Coronary artery (tissue), 2 donors: ENCODE measurements around the gene C12orf60.

Experiments
- DNase-seq: peaks from one replicate; pipeline ENCODE4 v3.0.0-alpha.2; 2017; ENCODE audit warnings: low spot score
- H3K27ac ChIP-seq, 2 donors: fragments of 200-600 bp; sonication (generic); one replicate each; pipeline ENCODE4 v1.5.1; 2016 to 2019
- H3K4me3 ChIP-seq: fragments of 200-600 bp; sonication (generic); 2 replicates; pipeline ENCODE4 v1.5.1; 2016; ENCODE audit warnings: mild to moderate bottlenecking, moderate library complexity
- TF ChIP-seq, protein P1 (sequence below): fragments of 200-600 bp; sonication (generic); IDR thresholded peaks from one replicate; pipeline ENCODE4 v1.5.1; 2019; ENCODE audit warnings: antibody characterized with exemption

Gene C12orf60

DNA sequence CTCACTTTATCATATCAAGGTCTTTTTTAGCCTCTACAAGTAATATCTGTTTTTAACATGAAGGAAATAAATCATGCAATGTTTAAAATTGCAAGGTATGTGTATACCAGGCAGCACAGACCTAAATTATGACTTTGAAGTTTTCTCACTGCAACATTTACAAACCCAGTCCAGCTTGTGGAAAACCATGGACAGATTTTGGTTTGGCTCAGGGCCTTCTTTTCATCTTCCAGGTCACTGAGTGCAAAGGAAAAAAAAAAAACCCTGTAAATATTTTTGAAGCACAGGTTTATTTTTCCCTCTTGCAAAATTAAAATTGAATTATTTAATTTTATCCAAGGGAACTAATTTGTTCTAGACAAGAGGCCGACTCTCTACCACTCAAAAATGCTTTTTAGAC is 68.4 kb downstream of the C12orf60 start:
- H3K4me3 ChIP-seq = no peak overlapping the region
- H3K27ac ChIP-seq = no peak overlapping the region
- TF ChIP-seq, protein P1, sequence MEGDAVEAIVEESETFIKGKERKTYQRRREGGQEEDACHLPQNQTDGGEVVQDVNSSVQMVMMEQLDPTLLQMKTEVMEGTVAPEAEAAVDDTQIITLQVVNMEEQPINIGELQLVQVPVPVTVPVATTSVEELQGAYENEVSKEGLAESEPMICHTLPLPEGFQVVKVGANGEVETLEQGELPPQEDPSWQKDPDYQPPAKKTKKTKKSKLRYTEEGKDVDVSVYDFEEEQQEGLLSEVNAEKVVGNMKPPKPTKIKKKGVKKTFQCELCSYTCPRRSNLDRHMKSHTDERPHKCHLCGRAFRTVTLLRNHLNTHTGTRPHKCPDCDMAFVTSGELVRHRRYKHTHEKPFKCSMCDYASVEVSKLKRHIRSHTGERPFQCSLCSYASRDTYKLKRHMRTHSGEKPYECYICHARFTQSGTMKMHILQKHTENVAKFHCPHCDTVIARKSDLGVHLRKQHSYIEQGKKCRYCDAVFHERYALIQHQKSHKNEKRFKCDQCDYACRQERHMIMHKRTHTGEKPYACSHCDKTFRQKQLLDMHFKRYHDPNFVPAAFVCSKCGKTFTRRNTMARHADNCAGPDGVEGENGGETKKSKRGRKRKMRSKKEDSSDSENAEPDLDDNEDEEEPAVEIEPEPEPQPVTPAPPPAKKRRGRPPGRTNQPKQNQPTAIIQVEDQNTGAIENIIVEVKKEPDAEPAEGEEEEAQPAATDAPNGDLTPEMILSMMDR = no peak
- no peak for DNase-seq

DNA sequence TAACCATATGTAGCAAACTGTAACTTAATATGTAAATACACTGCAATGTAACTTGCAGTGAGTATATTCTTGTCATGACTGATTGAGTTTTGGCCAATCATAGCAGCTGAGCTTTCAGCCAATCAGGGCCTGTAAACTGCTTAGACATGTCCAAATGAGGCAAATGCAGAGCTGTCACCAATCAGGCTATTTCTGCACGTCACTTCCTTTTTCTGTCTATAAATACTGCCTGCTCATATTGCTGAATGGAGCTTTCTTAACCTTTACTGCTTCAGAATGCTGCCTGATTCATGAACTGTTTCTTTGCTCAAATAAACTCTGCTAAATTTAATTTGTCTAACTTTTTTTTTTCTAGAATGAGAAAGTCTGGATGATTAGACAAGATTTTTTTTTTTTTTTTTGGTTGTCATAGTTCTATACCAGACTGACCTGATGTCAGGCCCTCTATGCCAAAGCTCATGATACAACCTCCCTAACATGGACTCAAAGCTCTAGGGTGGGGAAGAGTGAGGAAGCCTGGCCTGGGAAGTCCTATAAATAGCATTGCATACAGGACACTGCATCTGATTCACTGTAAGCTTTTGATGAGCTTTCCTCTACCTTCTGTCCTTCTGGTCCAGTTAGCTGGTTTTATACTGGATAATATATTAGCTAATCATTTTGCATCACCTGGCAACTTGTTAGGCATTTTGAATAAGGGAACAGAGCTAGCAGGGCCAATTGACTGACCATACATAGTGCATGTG is 70.1 kb downstream of the C12orf60 start:
- Histone ChIP-seq H3K27ac (no peak overlapping the region), H3K4me3 (no peak overlapping the region)
- TF ChIP-seq, protein P1 = no peak
- DNase-seq = no peak
